GM21786 (cell line): ENCODE results near the gene COL20A1.
"Not testable (repeated sequence)": the region's sequence is repeated elsewhere in the genome, so short reads cannot be mapped to it uniquely, and the experiment has no call there.

Source experiments
- ATAC-seq: cut with Tn5 transposase; IDR thresholded peaks from one replicate; pipeline ENCODE4 v1.9.1; 2021; ENCODE audit not compliant: unreplicated experiment

Gene COL20A1

GRCh38 chr20:63330084-63330760 lies 37.2 kb downstream of the COL20A1 start:
- ATAC-seq = no peak

- no peak for ATAC-seq
Observed at GRCh38 chr20:63330940-63331339, 38.0 kb downstream of the COL20A1 start.

GRCh38 chr20:63331741-63332400 lies 38.9 kb downstream of the COL20A1 start:
- ATAC-seq = no peak

- no peak for ATAC-seq
Observed at GRCh38 chr20:63332488-63333240, 39.7 kb downstream of the COL20A1 start.

GRCh38 chr20:63333241-63333836 lies 40.4 kb downstream of the COL20A1 start:
- no peak for ATAC-seq

GRCh38 chr20:63334356-63334755 lies 41.4 kb downstream of the COL20A1 start:
- no peak for ATAC-seq

GRCh38 chr20:63335060-63335459 lies 42.1 kb downstream of the COL20A1 start:
- ATAC-seq = not testable (repeated sequence)

- ATAC-seq = no peak
Observed at GRCh38 chr20:63335711-63336110, 42.7 kb downstream of the COL20A1 start.

- no peak for ATAC-seq
Observed at GRCh38 chr20:63336232-63336752, 43.3 kb downstream of the COL20A1 start.

GRCh38 chr20:63337786-63338420 lies 44.9 kb downstream of the COL20A1 start:
- no peak for ATAC-seq

- ATAC-seq = not testable (repeated sequence)
Observed at GRCh38 chr20:63339154-63340094, 46.4 kb downstream of the COL20A1 start.

- not testable (repeated sequence) for ATAC-seq
Observed at GRCh38 chr20:63340158-63340688, 47.2 kb downstream of the COL20A1 start.

- ATAC-seq = no peak
Observed at GRCh38 chr20:63342561-63343459, 49.8 kb downstream of the COL20A1 start.

GRCh38 chr20:63343460-63344445 lies 50.8 kb downstream of the COL20A1 start:
- no peak for ATAC-seq

GRCh38 chr20:63344616-63345327 lies 51.8 kb downstream of the COL20A1 start:
- ATAC-seq = no peak

GRCh38 chr20:63345328-63346100 lies 52.5 kb downstream of the COL20A1 start:
- no peak for ATAC-seq
